Measurements from ENCODE around the gene AKR1C3. TPM values are rescaled to one million over a fixed set of nuclear protein-coding genes. Genes with fewer than 3 reads are reported as not detected.
A peak's percentile ranks its signal among the peaks of the same experiment; 100 is the strongest.
"Not testable (repeated sequence)": the region's sequence is repeated elsewhere in the genome, so short reads cannot be mapped to it uniquely, and the experiment has no call there.

Gene AKR1C3
- total RNA-seq, 1 donor from 2014 or later: 45.5 TPM

DNA sequence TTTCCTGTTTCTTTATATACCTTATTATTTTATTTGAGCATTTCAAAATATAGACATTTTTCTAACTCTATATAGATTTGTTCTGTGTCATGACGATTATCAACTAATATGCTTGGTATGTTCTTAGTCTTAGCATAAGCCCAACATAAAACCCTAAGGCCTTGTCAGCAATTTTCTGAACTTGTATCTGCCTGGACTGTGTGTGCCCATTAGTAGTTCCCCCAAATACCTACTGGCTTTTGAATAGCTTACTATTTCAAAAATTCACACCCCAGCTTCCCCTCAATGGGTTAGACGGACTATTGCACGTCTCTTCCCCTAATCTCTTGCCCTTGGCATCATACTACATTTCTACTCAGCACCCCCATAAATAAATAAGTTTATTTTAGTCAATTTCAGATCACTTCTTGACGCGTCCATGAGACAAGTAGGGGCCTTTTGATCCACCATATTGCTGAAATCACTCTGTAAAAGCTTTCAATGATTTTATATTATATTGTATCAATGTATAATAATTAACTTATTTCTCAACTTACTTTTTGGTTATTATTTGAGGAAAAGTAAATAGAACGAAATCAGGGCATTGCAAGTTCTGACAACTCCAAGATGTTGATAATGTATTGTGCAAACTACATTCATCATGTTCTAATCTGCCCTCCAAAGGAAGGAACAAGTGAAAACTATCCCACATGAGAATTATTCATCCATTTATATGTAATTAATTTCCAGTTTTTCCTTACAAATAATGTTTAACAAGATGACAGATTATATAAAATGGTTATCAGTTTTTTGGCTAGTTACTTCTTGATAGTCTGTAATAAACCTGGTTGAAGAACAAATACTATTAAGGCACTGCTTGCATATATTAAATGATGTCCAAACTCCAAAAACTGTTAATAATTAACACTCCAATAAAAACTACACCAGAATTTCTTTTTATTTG lies 1.1 kb upstream of the AKR1C3 start:
- no peak overlapping the region for H3K4me3 ChIP-seq (ENCODE audit: low read depth, low read length)
- FAIRE-seq: no peak
- DNase-seq (ENCODE audit: low read depth): peak; percentile 94

DNA sequence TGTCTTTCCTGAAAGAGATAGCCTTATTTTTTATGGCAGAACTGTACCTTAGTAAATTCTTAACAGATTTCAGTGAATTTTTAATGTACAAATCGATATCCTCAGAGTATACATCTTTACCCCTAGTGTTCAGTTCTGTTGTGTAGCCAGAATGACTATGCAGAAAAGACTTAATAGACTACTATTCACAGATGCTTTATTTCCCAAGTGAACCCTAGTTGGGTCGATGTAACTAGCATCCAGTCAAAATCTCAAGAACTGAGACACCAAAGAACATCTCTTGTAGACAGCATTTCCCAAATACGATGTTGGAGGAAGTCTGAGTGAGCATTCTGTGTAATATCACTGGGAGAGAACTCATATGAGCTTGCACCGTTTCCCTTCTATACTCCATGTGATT lies 1.5 kb downstream of the AKR1C3 start:
- H3K4me3 ChIP-seq (ENCODE audit: low read depth, low read length): peak overlapping the region; percentile 48
- FAIRE-seq (no peak), DNase-seq (ENCODE audit: low read depth) (no peak)
- no peaks in the 10 kb centered on the region for H3K27me3 ChIP-seq (ENCODE audit: control insufficient read depth, insufficient read depth, low read length)
- peaks cover 16% of the 10 kb centered on the region for H3K36me3 ChIP-seq (ENCODE audit: control insufficient read depth, insufficient read depth, low read length)
- TF ChIP-seq, protein P1, sequence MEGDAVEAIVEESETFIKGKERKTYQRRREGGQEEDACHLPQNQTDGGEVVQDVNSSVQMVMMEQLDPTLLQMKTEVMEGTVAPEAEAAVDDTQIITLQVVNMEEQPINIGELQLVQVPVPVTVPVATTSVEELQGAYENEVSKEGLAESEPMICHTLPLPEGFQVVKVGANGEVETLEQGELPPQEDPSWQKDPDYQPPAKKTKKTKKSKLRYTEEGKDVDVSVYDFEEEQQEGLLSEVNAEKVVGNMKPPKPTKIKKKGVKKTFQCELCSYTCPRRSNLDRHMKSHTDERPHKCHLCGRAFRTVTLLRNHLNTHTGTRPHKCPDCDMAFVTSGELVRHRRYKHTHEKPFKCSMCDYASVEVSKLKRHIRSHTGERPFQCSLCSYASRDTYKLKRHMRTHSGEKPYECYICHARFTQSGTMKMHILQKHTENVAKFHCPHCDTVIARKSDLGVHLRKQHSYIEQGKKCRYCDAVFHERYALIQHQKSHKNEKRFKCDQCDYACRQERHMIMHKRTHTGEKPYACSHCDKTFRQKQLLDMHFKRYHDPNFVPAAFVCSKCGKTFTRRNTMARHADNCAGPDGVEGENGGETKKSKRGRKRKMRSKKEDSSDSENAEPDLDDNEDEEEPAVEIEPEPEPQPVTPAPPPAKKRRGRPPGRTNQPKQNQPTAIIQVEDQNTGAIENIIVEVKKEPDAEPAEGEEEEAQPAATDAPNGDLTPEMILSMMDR (IDR thresholded peaks at IDR 0.05; ENCODE audit: insufficient read depth, low read length, severe bottlenecking): no peak

More for the DNA sequence above, 1.1 kb upstream of the AKR1C3 start:
- peaks cover 7% of the 10 kb centered on the region for H3K36me3 ChIP-seq (ENCODE audit: control insufficient read depth, insufficient read depth, low read length)
- TF ChIP-seq, protein P1 (IDR thresholded peaks at IDR 0.05; ENCODE audit: insufficient read depth, low read length, severe bottlenecking): no peak
- H3K27me3 ChIP-seq (ENCODE audit: control insufficient read depth, insufficient read depth, low read length): no peaks in the 10 kb centered on the region

DNA sequence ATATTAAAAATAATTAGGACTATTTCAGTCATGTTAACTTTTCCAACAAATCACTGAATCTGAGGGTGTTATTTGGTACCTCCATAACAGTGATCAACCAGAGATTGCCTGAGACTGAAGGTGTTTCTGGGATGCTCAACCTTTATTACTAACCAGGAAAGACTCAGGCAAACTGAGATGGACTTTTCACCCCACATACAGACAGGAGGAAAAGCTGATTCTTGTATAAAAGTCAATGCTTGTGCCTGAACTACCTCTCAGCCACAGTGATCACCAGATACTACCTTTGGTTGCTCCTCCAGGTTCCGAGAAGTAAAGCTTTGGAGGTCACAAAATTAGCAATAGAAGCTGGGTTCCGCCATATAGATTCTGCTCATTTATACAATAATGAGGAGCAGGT lies 1.9 kb downstream of the AKR1C3 start:
- H3K36me3 ChIP-seq (ENCODE audit: control insufficient read depth, insufficient read depth, low read length): peaks cover 16% of the 10 kb centered on the region
- no peak for FAIRE-seq
- H3K4me3 ChIP-seq (ENCODE audit: low read depth, low read length): peak overlapping the region; percentile 48
- no peak for DNase-seq (ENCODE audit: low read depth)
- no peaks in the 10 kb centered on the region for H3K27me3 ChIP-seq (ENCODE audit: control insufficient read depth, insufficient read depth, low read length)
- TF ChIP-seq, protein P1 (IDR thresholded peaks at IDR 0.05; ENCODE audit: insufficient read depth, low read length, severe bottlenecking): no peak

DNA sequence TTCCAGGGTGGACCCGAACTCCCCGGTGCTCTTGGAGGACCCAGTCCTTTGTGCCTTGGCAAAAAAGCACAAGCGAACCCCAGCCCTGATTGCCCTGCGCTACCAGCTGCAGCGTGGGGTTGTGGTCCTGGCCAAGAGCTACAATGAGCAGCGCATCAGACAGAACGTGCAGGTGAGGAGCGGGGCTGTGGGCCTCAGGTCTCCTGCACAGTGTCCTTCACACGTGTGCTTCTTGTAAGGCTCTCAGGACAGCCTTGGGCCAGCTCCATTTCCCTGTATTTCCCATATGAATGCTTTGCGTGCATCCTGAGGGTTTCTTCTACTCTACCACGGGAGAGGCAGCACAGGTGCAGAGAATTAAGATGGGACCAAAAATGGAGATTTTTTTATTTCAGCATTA lies 8.3 kb downstream of the AKR1C3 start:
- not testable (repeated sequence) for FAIRE-seq; H3K27me3 ChIP-seq (ENCODE audit: control insufficient read depth, insufficient read depth, low read length)
- peaks cover 26% of the 10 kb centered on the region for H3K36me3 ChIP-seq (ENCODE audit: control insufficient read depth, insufficient read depth, low read length)

DNA sequence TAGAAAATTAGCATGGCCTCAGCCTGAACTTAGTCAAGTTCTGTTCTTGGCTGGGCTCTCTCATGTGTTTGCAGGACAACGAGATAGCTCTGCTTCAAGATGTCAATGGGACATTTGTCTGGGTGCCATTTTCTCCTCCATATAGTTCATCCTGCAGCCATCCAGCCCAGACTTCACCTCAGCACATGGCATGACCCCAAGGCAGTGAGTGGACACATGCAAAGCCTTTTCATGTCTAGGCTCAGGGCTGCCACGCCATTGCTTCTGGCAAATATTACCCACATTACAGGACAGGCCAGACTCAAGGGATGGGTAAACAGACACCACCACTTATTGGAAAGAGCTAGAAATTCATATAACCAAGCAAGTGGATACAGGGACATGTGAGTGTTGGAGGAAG lies 9.3 kb downstream of the AKR1C3 start:
- FAIRE-seq: no peak
- TF ChIP-seq, protein P1 (IDR thresholded peaks at IDR 0.05; ENCODE audit: insufficient read depth, low read length, severe bottlenecking): no peak
- peaks cover 28% of the 10 kb centered on the region for H3K36me3 ChIP-seq (ENCODE audit: control insufficient read depth, insufficient read depth, low read length)
- no peak overlapping the region for H3K4me3 ChIP-seq (ENCODE audit: low read depth, low read length)
- H3K27me3 ChIP-seq (ENCODE audit: control insufficient read depth, insufficient read depth, low read length): no peaks in the 10 kb centered on the region
- no peak for DNase-seq (ENCODE audit: low read depth)

More for the DNA sequence above, 8.3 kb downstream of the AKR1C3 start:
- not testable (repeated sequence) for DNase-seq (ENCODE audit: low read depth); H3K4me3 ChIP-seq (ENCODE audit: low read depth, low read length)

DNA sequence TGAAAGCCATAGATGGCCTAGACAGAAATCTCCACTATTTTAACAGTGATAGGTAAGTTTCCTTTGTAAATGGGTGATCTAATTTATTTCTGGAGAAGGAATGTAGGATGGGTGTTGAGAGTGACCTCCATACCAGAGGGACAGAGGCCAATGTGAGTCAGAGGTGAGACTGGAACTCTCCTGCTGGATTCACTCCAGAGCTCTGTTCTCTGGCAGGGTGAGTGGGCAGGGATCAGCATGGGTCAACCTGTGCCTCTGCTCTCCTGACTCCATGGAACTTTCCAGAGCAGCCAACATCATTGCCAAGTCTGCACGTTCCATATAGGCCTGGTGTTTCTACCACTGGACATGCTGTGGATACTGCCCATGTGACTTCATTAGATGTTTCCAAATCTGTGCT lies 11.4 kb downstream of the AKR1C3 start:
- no peaks in the 10 kb centered on the region for H3K27me3 ChIP-seq (ENCODE audit: control insufficient read depth, insufficient read depth, low read length)
- FAIRE-seq (peak; percentile 50), DNase-seq (ENCODE audit: low read depth) (no peak)
- TF ChIP-seq, protein P1 (IDR thresholded peaks at IDR 0.05; ENCODE audit: insufficient read depth, low read length, severe bottlenecking): no peak
- H3K4me3 ChIP-seq (ENCODE audit: low read depth, low read length): no peak overlapping the region
- peaks cover 19% of the 10 kb centered on the region for H3K36me3 ChIP-seq (ENCODE audit: control insufficient read depth, insufficient read depth, low read length)
